OCI-LY7 (cell line): ENCODE measurements around the gene RAD51B. TPM values are rescaled to one million over a fixed set of nuclear protein-coding genes. Genes with fewer than 3 reads are reported as not detected.
A peak's percentile ranks its signal among the peaks of the same experiment; 100 is the strongest.

ENCODE experiments used
- BruUV-seq: library from RNA; stranded (reverse); fragments of 400-500 nt; replicated peaks from 2 replicates; lab custom pipeline; 2021; lab: Mats Ljungman, UMichigan
- CTCF ChIA-PET: fragments of 300-600 bp; sonication (Branson Sonifier 250); formaldehyde crosslinking; loops from one replicate; lab custom pipeline; 2022; ENCODE audit warnings: antibody characterized with exemption; ENCODE audit not compliant: unreplicated experiment; lab: Charles Lee
- POLR2A ChIA-PET: fragments of 300-600 bp; sonication (Branson Sonifier 250); formaldehyde crosslinking; loops from one replicate; lab custom pipeline; 2022; ENCODE audit warnings: antibody characterized with exemption; lab: Charles Lee
- DNase-seq: peaks from one replicate; pipeline ENCODE4 v3.0.0-alpha.2; 2015; ENCODE audit warnings: low spot score
- H2AFZ ChIP-seq: fragments of 200-600 bp; sonication (generic), shearing (Covaris generic); 2 replicates; pipeline ENCODE4 v1.6.1; 2014; ENCODE audit warnings: mild to moderate bottlenecking, antibody characterized with exemption, low read length, moderate library complexity
- H3K27ac ChIP-seq: fragments of 200-600 bp; sonication (generic); 2 replicates; pipeline ENCODE4 v1.5.1; 2014; ENCODE audit warnings: mixed run types, low read depth, mild to moderate bottlenecking, moderate library complexity, low read length, inconsistent platforms; ENCODE audit not compliant: poor library complexity, severe bottlenecking
- H3K36me3 ChIP-seq: fragments of 200-600 bp; sonication (generic); 2 replicates; pipeline ENCODE4 v1.6.1; 2014; ENCODE audit warnings: mild to moderate bottlenecking, antibody characterized with exemption, low read length, moderate library complexity, mixed read lengths; ENCODE audit not compliant: insufficient read depth
- H3K4me1 ChIP-seq: fragments of 200-600 bp; sonication (generic); 2 replicates; pipeline ENCODE4 v1.5.1; 2014; ENCODE audit warnings: mild to moderate bottlenecking, low read length; ENCODE audit not compliant: insufficient read depth, poor library complexity, severe bottlenecking
- H3K4me2 ChIP-seq: fragments of 200-600 bp; sonication (generic); 2 replicates; pipeline ENCODE4 v1.6.1; 2014; ENCODE audit warnings: mild to moderate bottlenecking, low read length
- H3K4me3 ChIP-seq: fragments of 200-600 bp; sonication (generic); 2 replicates; pipeline ENCODE4 v1.5.1; 2014; ENCODE audit warnings: mild to moderate bottlenecking, low read depth, low read length; ENCODE audit not compliant: poor library complexity, severe bottlenecking
- H3K79me2 ChIP-seq: fragments of 200-600 bp; sonication (generic); 2 replicates; pipeline ENCODE4 v1.6.1; 2016; ENCODE audit warnings: low read depth, mild to moderate bottlenecking, low read length, moderate library complexity, mixed read lengths; ENCODE audit not compliant: insufficient read depth
- H3K9me2 ChIP-seq: fragments of 200-600 bp; sonication (generic); 2 replicates; pipeline ENCODE4 v1.6.1; 2016; ENCODE audit warnings: mild to moderate bottlenecking, low read length, mixed read lengths; ENCODE audit not compliant: insufficient read depth
- H3K9me3 ChIP-seq: fragments of 200-600 bp; sonication (generic); 2 replicates; pipeline ENCODE4 v1.6.1; 2014; ENCODE audit warnings: mild to moderate bottlenecking, mixed run types, low read length, mixed read lengths
- H4K20me1 ChIP-seq: fragments of 200-600 bp; sonication (generic); 2 replicates; pipeline ENCODE4 v1.6.1; 2014; ENCODE audit warnings: mild to moderate bottlenecking, antibody characterized with exemption, low read length, moderate library complexity, mixed read lengths; ENCODE audit not compliant: insufficient read depth
- EZH2phosphoT487 ChIP-seq: fragments of 200-600 bp; sonication (generic); IDR thresholded peaks from 2 replicates; pipeline ENCODE4 v1.6.1; 2018; ENCODE audit warnings: low read depth, borderline replicate concordance, mild to moderate bottlenecking, mixed run types, antibody characterized with exemption, low read length, moderate library complexity, mixed read lengths
- intact Hi-C: fragments of 100-400 bp; cut with micrococcal nuclease; formaldehyde crosslinking; loops from one replicate; pipeline ENCODE4 v1.10.0; 2022; ENCODE audit not compliant: unreplicated experiment
- total RNA-seq, 2 experiments: library from RNA; depleted of rRNA in 1 of 2; stranded (reverse); fragments of >200 nt in 1 of 2; shearing (Covaris generic) in 1 of 2; gene quantifications; 2 replicates each; pipeline ENCODE4 v1.2.3, GENCODE V29; 2014 to 2022
- TF ChIP-seq, protein P1 (sequence below): fragments of 200-600 bp; sonication (generic); conservative IDR thresholded peaks from 2 replicates; pipeline ENCODE4 v1.5.1; 2014; ENCODE audit warnings: mild to moderate bottlenecking, antibody characterized with exemption, low read length, moderate library complexity, mixed read lengths

Gene RAD51B
- total RNA-seq, 2 experiments from 2014 or later = 41.4 to 89.9 TPM

DNA sequence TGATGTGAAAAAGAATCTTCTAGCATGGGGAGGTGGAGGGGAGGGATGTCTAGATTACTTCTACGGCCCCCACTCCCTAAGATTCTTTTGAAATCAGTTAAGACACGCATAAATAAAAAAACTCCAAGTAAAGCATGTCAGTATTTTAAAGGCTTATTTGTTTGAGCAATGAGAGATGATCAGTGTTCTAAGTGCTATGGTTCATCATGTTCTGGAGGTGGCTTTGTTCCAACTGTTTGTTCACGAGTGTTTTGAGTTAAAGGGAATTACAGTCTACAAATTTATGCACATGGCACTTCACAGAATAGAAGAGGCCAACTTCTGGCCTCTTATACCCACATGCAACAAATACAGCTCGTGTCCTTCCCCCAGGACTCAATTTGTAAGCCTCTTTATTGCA lies 394.9 kb downstream of the RAD51B start:
- no peaks in the 10 kb centered on the region for H3K36me3 ChIP-seq
- no TSS peak for BruUV-seq
- no peak overlapping the region for H3K4me2 ChIP-seq
- H3K9me2 ChIP-seq = no peaks in the 10 kb centered on the region
- H3K79me2 ChIP-seq = no peaks in the 10 kb centered on the region
- POLR2A ChIA-PET = no interaction called here
- H3K4me1 ChIP-seq = peaks cover 14% of the 10 kb centered on the region
- no peak overlapping the region for H3K27ac ChIP-seq
- no peak for DNase-seq
- no peak overlapping the region for H2AFZ ChIP-seq
- intact Hi-C loops = no loop called here
- no peaks in the 10 kb centered on the region for H4K20me1 ChIP-seq
- no peaks in the 10 kb centered on the region for H3K9me3 ChIP-seq
- CTCF ChIA-PET = no interaction called here
- no peak overlapping the region for H3K4me3 ChIP-seq
- TF ChIP-seq, protein P1, sequence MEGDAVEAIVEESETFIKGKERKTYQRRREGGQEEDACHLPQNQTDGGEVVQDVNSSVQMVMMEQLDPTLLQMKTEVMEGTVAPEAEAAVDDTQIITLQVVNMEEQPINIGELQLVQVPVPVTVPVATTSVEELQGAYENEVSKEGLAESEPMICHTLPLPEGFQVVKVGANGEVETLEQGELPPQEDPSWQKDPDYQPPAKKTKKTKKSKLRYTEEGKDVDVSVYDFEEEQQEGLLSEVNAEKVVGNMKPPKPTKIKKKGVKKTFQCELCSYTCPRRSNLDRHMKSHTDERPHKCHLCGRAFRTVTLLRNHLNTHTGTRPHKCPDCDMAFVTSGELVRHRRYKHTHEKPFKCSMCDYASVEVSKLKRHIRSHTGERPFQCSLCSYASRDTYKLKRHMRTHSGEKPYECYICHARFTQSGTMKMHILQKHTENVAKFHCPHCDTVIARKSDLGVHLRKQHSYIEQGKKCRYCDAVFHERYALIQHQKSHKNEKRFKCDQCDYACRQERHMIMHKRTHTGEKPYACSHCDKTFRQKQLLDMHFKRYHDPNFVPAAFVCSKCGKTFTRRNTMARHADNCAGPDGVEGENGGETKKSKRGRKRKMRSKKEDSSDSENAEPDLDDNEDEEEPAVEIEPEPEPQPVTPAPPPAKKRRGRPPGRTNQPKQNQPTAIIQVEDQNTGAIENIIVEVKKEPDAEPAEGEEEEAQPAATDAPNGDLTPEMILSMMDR = no peak
- no peak for TF ChIP-seq EZH2phosphoT487

DNA sequence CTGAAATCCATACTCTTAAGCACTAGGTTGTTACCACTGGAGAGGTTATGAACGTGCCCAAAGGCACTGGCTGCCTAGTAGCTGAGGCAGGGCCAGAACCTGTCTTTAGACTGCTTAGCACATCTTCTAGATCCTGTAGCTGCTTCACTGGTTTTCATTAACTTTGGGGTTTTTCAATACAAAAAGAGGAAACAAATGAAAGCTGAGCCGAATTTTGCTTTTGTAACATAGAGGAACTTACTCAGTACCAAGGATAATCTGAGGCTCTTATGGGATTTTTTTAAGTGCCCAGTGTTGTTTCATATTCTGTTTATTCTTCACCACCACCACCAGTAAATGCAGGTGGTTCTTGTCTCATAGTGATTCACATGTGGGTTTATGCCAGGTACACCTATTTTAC lies 396.1 kb downstream of the RAD51B start:
- DNase-seq = peak; percentile 7
- intact Hi-C loops = no loop called here
- H3K27ac ChIP-seq = no peak overlapping the region
- CTCF ChIA-PET = no interaction called here
- TF ChIP-seq, protein P1 = no peak
- no peak overlapping the region for H3K4me2 ChIP-seq
- H2AFZ ChIP-seq = no peak overlapping the region
- no peaks in the 10 kb centered on the region for H4K20me1 ChIP-seq
- H3K9me3 ChIP-seq = no peaks in the 10 kb centered on the region
- peaks cover 8% of the 10 kb centered on the region for H3K4me1 ChIP-seq
- H3K79me2 ChIP-seq = no peaks in the 10 kb centered on the region
- POLR2A ChIA-PET = no interaction called here
- H3K4me3 ChIP-seq = no peak overlapping the region
- no peaks in the 10 kb centered on the region for H3K9me2 ChIP-seq
- BruUV-seq = no TSS peak
- H3K36me3 ChIP-seq = no peaks in the 10 kb centered on the region

DNA sequence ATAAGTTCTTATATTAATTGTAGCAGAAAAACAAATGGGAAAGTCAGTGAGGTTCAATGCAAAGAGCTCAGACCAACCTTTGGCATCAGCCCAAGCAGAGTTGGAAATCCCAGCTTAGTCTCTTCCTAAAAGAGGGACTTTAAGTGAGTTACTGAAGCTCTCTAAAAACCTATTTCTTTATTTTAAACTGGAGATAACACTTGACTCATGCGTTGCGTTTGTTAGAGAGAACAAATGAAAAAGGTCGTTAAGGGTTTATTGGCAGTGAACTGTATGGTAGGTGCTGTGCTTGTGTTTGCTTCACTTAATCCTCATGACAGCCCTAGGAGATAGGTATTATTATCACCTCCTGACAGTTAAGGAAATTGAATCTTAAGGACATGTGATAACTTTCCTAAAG lies 396.5 kb downstream of the RAD51B start:
- Histone ChIP-seq H4K20me1 (no peaks in the 10 kb centered on the region), H3K9me3 (no peaks in the 10 kb centered on the region), H3K4me2 (no peak overlapping the region), H3K4me3 (no peak overlapping the region), H2AFZ (no peak overlapping the region), H3K36me3 (no peaks in the 10 kb centered on the region), H3K79me2 (no peaks in the 10 kb centered on the region), H3K9me2 (no peaks in the 10 kb centered on the region), H3K27ac (no peak overlapping the region), H3K4me1 (peaks cover 3% of the 10 kb centered on the region)
- no peak for TF ChIP-seq EZH2phosphoT487
- TF ChIP-seq, protein P1 = no peak
- intact Hi-C loops = no loop called here
- no peak for DNase-seq
- BruUV-seq = no TSS peak
- ChIA-PET CTCF (no interaction called here), POLR2A (no interaction called here)
